Keratinocyte (primary cell): ENCODE results near the gene PGLYRP2. TPM values are rescaled to one million over a fixed set of nuclear protein-coding genes. Genes with fewer than 3 reads are reported as not detected.
A peak's percentile ranks its signal among the peaks of the same experiment; 100 is the strongest.

Source experiments
- DNase-seq: peaks from one replicate; pipeline ENCODE4 v3.0.0-alpha.2; 2011; ENCODE audit warnings: low read depth, missing footprints, low spot score
- FAIRE-seq: peaks from 2 replicates; lab custom pipeline; 2011; peaks lifted over from hg19 to GRCh38; lab: Jason Lieb, UNC
- H2AFZ ChIP-seq: 2 replicates; pipeline ENCODE4 v1.6.0; 2012; ENCODE audit warnings: low read length, control low read depth, inconsistent platforms; ENCODE audit not compliant: control insufficient read depth
- H3K27ac ChIP-seq: 2 replicates; pipeline ENCODE4 v1.5.1; 2011; ENCODE audit warnings: low read length; ENCODE audit not compliant: control insufficient read depth, insufficient read depth
- H3K27me3 ChIP-seq: 3 replicates; pipeline ENCODE4 v1.6.0; 2011; ENCODE audit warnings: low read length; ENCODE audit not compliant: control insufficient read depth, insufficient read depth; ENCODE audit errors: extremely low read depth
- H3K36me3 ChIP-seq, 2 experiments: 2 replicates in 1 of 2; 3 replicates in 1 of 2; pipeline ENCODE4 v1.5.1; 2011; ENCODE audit warnings: low read length in 2 of 2, mild to moderate bottlenecking in 1 of 2; ENCODE audit not compliant: control insufficient read depth in 2 of 2, insufficient read depth in 2 of 2; ENCODE audit errors: extremely low read depth in 1 of 2
- H3K4me1 ChIP-seq: 3 replicates; pipeline ENCODE4 v1.5.1; 2011; ENCODE audit warnings: low read length; ENCODE audit not compliant: control insufficient read depth, insufficient read depth; ENCODE audit errors: extremely low read depth
- H3K4me2 ChIP-seq: 3 replicates; pipeline ENCODE4 v1.6.0; 2011; ENCODE audit warnings: low read depth, low read length; ENCODE audit not compliant: control insufficient read depth, insufficient read depth; ENCODE audit errors: extremely low read depth
- H3K4me3 ChIP-seq, 3 experiments: fragments of 200-600 bp in 1 of 3; sonication (generic) in 1 of 3; 2 replicates in 2 of 3; 3 replicates in 1 of 3; pipeline ENCODE4 v1.5.1; 2011 to 2016; ENCODE audit warnings: low read length in 3 of 3, mild to moderate bottlenecking in 3 of 3, control low read depth in 2 of 3, inconsistent platforms in 1 of 3, low read depth in 1 of 3, mixed read lengths in 1 of 3, mixed run types in 1 of 3, moderate library complexity in 1 of 3; ENCODE audit not compliant: control insufficient read depth in 2 of 3, insufficient read depth in 2 of 3; ENCODE audit errors: extremely low read depth in 1 of 3
- H3K79me2 ChIP-seq: 2 replicates; pipeline ENCODE4 v1.6.0; 2012; ENCODE audit warnings: low read length; ENCODE audit not compliant: control insufficient read depth, insufficient read depth
- H3K9ac ChIP-seq: 3 replicates; pipeline ENCODE4 v1.6.0; 2011; ENCODE audit warnings: low read length; ENCODE audit not compliant: control insufficient read depth, insufficient read depth; ENCODE audit errors: extremely low read depth
- H3K9me1 ChIP-seq: 3 replicates; pipeline ENCODE4 v1.6.0; 2011; ENCODE audit warnings: low read length; ENCODE audit not compliant: control insufficient read depth, insufficient read depth; ENCODE audit errors: extremely low read depth
- H3K9me3 ChIP-seq: 2 replicates; pipeline ENCODE4 v1.5.1; 2012; ENCODE audit warnings: low read depth, low read length; ENCODE audit not compliant: control insufficient read depth
- H4K20me1 ChIP-seq: 3 replicates; pipeline ENCODE4 v1.6.0; 2011; ENCODE audit warnings: low read length; ENCODE audit not compliant: control insufficient read depth, insufficient read depth; ENCODE audit errors: extremely low read depth
- CTCF ChIP-seq, 3 experiments: IDR thresholded peaks in 1 of 3; conservative IDR thresholded peaks in 1 of 3; optimal IDR thresholded peaks in 1 of 3; 2 replicates in 2 of 3; 3 replicates in 1 of 3; pipeline versions ENCODE3 to v1.5.1; 2011; ENCODE audit warnings: low read length in 3 of 3, mild to moderate bottlenecking in 3 of 3, moderate library complexity in 2 of 3, control low read depth in 1 of 3, inconsistent platforms in 1 of 3; ENCODE audit not compliant: insufficient read depth in 2 of 3; ENCODE audit errors: extremely low read depth in 1 of 3
- EZH2 ChIP-seq: IDR thresholded peaks from one replicate; pipeline ENCODE4 v1.6.1; 2012; ENCODE audit warnings: inconsistent platforms, mild to moderate bottlenecking, low read length, moderate library complexity
- dilution Hi-C: fragments of 300-500 bp; cut with MboI; formaldehyde crosslinking; loops from one replicate; pipeline ENCODE4 v1.7.0; 2020; ENCODE audit warnings: low sequenced_read_pairs; ENCODE audit not compliant: extremely low pct_ligation_motif_present
- polyA plus RNA-seq, 5 experiments: library from polyadenylated mRNA; depleted of rRNA in 3 of 5; stranded (reverse) in 3 of 5; stranded (forward) in 1 of 5; unstranded in 1 of 5; fragments of >200 nt; gene quantifications; 1 replicate in 1 of 5; 2 replicates in 3 of 5; 3 replicates in 1 of 5; pipeline versions ENCODE4 v1.2.1 to v1.2.3, GENCODE V29; 2011 to 2012; ENCODE audit warnings: missing spikeins in 2 of 5, low read depth in 1 of 5, low replicate concordance in 1 of 5

Gene PGLYRP2
- polyA plus RNA-seq, 1 donor (not counting 4 experiments of a cell fraction or from before 2014, with no cell fraction given) = not detected

GRCh38 chr19:15450528-15450890 lies 28.8 kb downstream of the PGLYRP2 start:
- dilution Hi-C loops = no loop called here

GRCh38 chr19:15449620-15450527 lies 29.4 kb downstream of the PGLYRP2 start, which contains the start of gene WIZ:
TSS of gene WIZ (minus strand) at chr19:15449956. CDS start at chr19:15448307, 1,649 bp downstream.
- dilution Hi-C loops = no loop called here
- no peaks in the 10 kb centered on the region for H4K20me1 ChIP-seq
- no peak within 1 kb of the TSS for H3K27ac ChIP-seq
- no peaks in the 10 kb centered on the region for H3K9me1 ChIP-seq
- no peaks in the 10 kb centered on the region for H3K9me3 ChIP-seq
- peaks cover 3% of the 10 kb centered on the region for H3K4me1 ChIP-seq
- peak within 1 kb of the TSS; percentile 81 for H2AFZ ChIP-seq
- H3K4me2 ChIP-seq = peak within 1 kb of the TSS; percentile 73
- FAIRE-seq = peak; percentile 78
- H3K9ac ChIP-seq = peak within 1 kb of the TSS; percentile 33
- no peaks in the 10 kb centered on the region for H3K36me3 ChIP-seq
- no peaks in the 10 kb centered on the region for H3K79me2 ChIP-seq
- TF ChIP-seq CTCF (optimal IDR thresholded peaks at IDR 0.05 in 1 of 3, IDR thresholded peaks at IDR 0.05 in 1 of 3, conservative IDR thresholded peaks at IDR 0.05 in 1 of 3; ENCODE audit: extremely low read depth in 1 of 3, insufficient read depth in 2 of 3, low read length in 3 of 3) = no peak
- no peak for TF ChIP-seq EZH2
- H3K4me3 ChIP-seq = peak within 1 kb of the TSS; percentile 54 to 56 (median 55)
- DNase-seq = no peak
- H3K27me3 ChIP-seq = peaks cover 25% of the 10 kb centered on the region

More at GRCh38 chr19:15450528-15450890, 28.8 kb downstream of the PGLYRP2 start:
- H3K9me1 ChIP-seq = no peaks in the 10 kb centered on the region
- H3K27ac ChIP-seq = no peak overlapping the region
- H3K9ac ChIP-seq = no peak overlapping the region
- H3K27me3 ChIP-seq = peaks cover 31% of the 10 kb centered on the region
- no peaks in the 10 kb centered on the region for H3K36me3 ChIP-seq
- no peaks in the 10 kb centered on the region for H4K20me1 ChIP-seq
- H3K79me2 ChIP-seq = no peaks in the 10 kb centered on the region
- H2AFZ ChIP-seq = peak overlapping the region; percentile 81
- no peak overlapping the region for H3K4me2 ChIP-seq
- no peak overlapping the region for H3K4me3 ChIP-seq
- no peak for DNase-seq
- no peaks in the 10 kb centered on the region for H3K9me3 ChIP-seq
- TF ChIP-seq EZH2 = no peak
- TF ChIP-seq CTCF (optimal IDR thresholded peaks at IDR 0.05 in 1 of 3, IDR thresholded peaks at IDR 0.05 in 1 of 3, conservative IDR thresholded peaks at IDR 0.05 in 1 of 3; ENCODE audit: extremely low read depth in 1 of 3, insufficient read depth in 2 of 3, low read length in 3 of 3) = no peak
- FAIRE-seq = no peak
- peaks cover 3% of the 10 kb centered on the region for H3K4me1 ChIP-seq
